OCI-LY3 (cell line): ENCODE results near the gene ZSCAN10.

Source experiments
- EZH2phosphoT487 ChIP-seq: fragments of 200-600 bp; shearing (Covaris generic); IDR thresholded peaks from 2 replicates; pipeline ENCODE4 v1.6.1; 2018; ENCODE audit warnings: antibody characterized with exemption, mixed run types, low read depth
- TF ChIP-seq, protein P1 (sequence below): fragments of 200-600, 300-600 bp; sonication (generic); IDR thresholded peaks from 2 replicates; pipeline ENCODE4 v1.5.1; 2014; ENCODE audit warnings: antibody characterized with exemption, low read length, low read depth

DNA sequence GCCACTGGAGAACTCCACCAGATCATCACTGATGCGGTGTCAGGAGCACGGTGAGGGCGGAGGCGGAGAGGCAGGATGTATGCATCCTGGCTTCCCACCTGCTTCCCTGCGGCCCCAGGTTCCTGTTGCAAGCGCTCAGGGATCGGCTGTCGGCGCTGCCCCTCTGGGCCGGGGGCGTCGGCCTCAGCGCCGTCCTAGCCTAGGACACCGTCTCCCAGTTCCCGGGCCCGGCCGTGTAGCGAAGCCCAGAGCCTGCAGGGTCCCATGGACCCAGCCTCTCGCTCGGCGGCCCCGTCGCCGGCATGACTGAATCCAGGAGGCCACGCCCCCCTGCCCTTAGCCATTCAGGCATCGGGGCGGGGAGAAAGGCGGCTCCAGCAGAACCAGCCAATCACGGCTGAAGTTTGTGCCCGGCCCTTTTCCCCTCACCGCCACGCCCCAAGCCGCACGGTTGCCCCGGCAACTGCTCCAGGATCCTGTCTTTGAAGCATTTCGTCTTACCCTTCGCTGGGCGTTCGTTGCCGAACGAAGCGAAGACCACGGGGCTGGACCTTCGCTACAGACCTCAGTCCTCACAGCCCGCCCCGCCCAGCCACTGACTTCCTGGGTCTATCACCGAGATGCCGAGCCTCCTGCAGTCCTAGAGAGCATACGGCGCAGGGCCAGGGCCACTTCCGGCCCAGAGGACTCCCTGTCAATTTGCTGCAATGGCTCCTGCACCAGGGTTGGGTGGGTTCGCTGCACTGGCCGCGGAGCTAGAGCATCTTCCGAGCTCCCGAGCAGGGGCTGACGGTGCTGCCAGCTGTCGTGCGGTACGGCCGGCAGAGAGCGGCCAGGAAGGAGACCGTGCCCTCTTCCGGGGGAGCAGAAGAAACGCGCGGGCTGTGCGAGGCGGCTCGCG, 25.1 kb upstream of the ZSCAN10 start:
- TF ChIP-seq, protein P1, sequence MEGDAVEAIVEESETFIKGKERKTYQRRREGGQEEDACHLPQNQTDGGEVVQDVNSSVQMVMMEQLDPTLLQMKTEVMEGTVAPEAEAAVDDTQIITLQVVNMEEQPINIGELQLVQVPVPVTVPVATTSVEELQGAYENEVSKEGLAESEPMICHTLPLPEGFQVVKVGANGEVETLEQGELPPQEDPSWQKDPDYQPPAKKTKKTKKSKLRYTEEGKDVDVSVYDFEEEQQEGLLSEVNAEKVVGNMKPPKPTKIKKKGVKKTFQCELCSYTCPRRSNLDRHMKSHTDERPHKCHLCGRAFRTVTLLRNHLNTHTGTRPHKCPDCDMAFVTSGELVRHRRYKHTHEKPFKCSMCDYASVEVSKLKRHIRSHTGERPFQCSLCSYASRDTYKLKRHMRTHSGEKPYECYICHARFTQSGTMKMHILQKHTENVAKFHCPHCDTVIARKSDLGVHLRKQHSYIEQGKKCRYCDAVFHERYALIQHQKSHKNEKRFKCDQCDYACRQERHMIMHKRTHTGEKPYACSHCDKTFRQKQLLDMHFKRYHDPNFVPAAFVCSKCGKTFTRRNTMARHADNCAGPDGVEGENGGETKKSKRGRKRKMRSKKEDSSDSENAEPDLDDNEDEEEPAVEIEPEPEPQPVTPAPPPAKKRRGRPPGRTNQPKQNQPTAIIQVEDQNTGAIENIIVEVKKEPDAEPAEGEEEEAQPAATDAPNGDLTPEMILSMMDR: peak; percentile 22
- TF ChIP-seq EZH2phosphoT487: no peak
